IMR-90 (cell line): Measurements from ENCODE around the gene CCDC85B. TPM values are rescaled to one million over a fixed set of nuclear protein-coding genes. Genes with fewer than 3 reads are reported as not detected.
A peak's percentile ranks its signal among the peaks of the same experiment; 100 is the strongest.

Experiments used
- ATAC-seq: fragments of 200-7000 bp; cut with Tn5 transposase; 2 replicates; pipeline ENCODE4 v1.9.1; 2020; ENCODE audit warnings: low read depth, mild to moderate bottlenecking, moderate library complexity
- BruUV-seq: library from RNA; stranded (reverse); fragments of 400-500 nt; replicated peaks from 2 replicates; lab custom pipeline; 2021; lab: Mats Ljungman, UMichigan
- CTCF ChIA-PET: fragments of 300-600 bp; formaldehyde crosslinking; extraction: SDS; loops from one replicate; lab custom pipeline; 2021; ENCODE audit warnings: antibody characterized with exemption; lab: Yijun Ruan, JAX
- POLR2A ChIA-PET: fragments of 300-600 bp; sonication (Branson Sonifier 250); formaldehyde crosslinking; loops from one replicate; lab custom pipeline; 2022; ENCODE audit warnings: antibody characterized with exemption; ENCODE audit not compliant: unreplicated experiment; lab: Charles Lee
- DNase-seq: peaks from one replicate; pipeline ENCODE4 v3.0.0; 2013
- H2AFZ ChIP-seq: replicated peaks from 2 replicates; pipeline ENCODE3; 2013; ENCODE audit warnings: low read length, mild to moderate bottlenecking; ENCODE audit not compliant: poor library complexity
- H2AK5ac ChIP-seq: 2 replicates; pipeline ENCODE4 v1.6.1; 2013; ENCODE audit warnings: low read depth, low read length, inconsistent platforms
- H2AK9ac ChIP-seq: replicated peaks from 2 replicates; pipeline ENCODE3; 2013; ENCODE audit warnings: mild to moderate bottlenecking, low read depth, low read length, moderate library complexity; ENCODE audit not compliant: poor library complexity
- H2BK120ac ChIP-seq: 2 replicates; pipeline ENCODE4 v1.6.1; 2013; ENCODE audit warnings: low read depth, low read length, inconsistent platforms
- H2BK15ac ChIP-seq: 3 replicates; pipeline ENCODE4 v1.6.1; 2013; ENCODE audit warnings: low read depth, low read length, inconsistent platforms
- H2BK20ac ChIP-seq: 2 replicates; pipeline ENCODE4 v1.6.1; 2013; ENCODE audit warnings: low read depth, mild to moderate bottlenecking, inconsistent platforms, low read length, moderate library complexity
- H2BK5ac ChIP-seq: 2 replicates; pipeline ENCODE4 v1.6.1; 2013; ENCODE audit warnings: mild to moderate bottlenecking, low read depth, low read length, inconsistent platforms; ENCODE audit not compliant: poor library complexity, severe bottlenecking
- H3K14ac ChIP-seq: replicated peaks from 2 replicates; pipeline ENCODE4 v1.6.1; 2013; ENCODE audit warnings: low read depth, low read length, inconsistent platforms
- H3K18ac ChIP-seq: 2 replicates; pipeline ENCODE4 v1.6.1; 2013; ENCODE audit warnings: low read depth, low read length, control low read depth
- H3K23ac ChIP-seq: 2 replicates; pipeline ENCODE4 v1.6.1; 2013; ENCODE audit warnings: low read depth, low read length, inconsistent platforms
- H3K27ac ChIP-seq: 2 replicates; pipeline ENCODE4 v1.5.1; 2013; ENCODE audit warnings: mild to moderate bottlenecking, control low read depth, low read length; ENCODE audit not compliant: insufficient read depth
- H3K27me3 ChIP-seq: 2 replicates; pipeline ENCODE4 v1.6.1; 2013; ENCODE audit warnings: low read length; ENCODE audit not compliant: control insufficient read depth, insufficient read depth
- H3K36me3 ChIP-seq: 2 replicates; pipeline ENCODE4 v1.6.1; 2013; ENCODE audit warnings: low read length, mixed read lengths; ENCODE audit not compliant: control insufficient read depth, insufficient read depth
- H3K4ac ChIP-seq: 2 replicates; pipeline ENCODE4 v1.6.1; 2013; ENCODE audit warnings: low read depth, low read length, inconsistent platforms
- H3K4me1 ChIP-seq: 2 replicates; pipeline ENCODE4 v1.6.1; 2013; ENCODE audit warnings: low read length, mixed read lengths; ENCODE audit not compliant: control insufficient read depth, insufficient read depth
- H3K4me2 ChIP-seq: 2 replicates; pipeline ENCODE4 v1.6.1; 2013; ENCODE audit warnings: low read depth, mild to moderate bottlenecking, control low read depth, low read length, moderate library complexity
- H3K4me3 ChIP-seq: 2 replicates; pipeline ENCODE4 v1.5.1; 2013; ENCODE audit warnings: low read depth, mild to moderate bottlenecking, control low read depth, low read length, moderate library complexity; ENCODE audit not compliant: insufficient read depth
- H3K56ac ChIP-seq: 2 replicates; pipeline ENCODE4 v1.6.1; 2013; ENCODE audit warnings: low read length, inconsistent platforms; ENCODE audit not compliant: insufficient read depth; ENCODE audit errors: extremely low read depth
- H3K79me1 ChIP-seq, 2 experiments: 2 replicates each; pipeline ENCODE4 v1.6.1; 2013; ENCODE audit warnings: low read length in 2 of 2, inconsistent platforms in 1 of 2, low read depth in 1 of 2
- H3K9ac ChIP-seq: 2 replicates; pipeline ENCODE4 v1.6.1; 2013; ENCODE audit warnings: low read depth, low read length, control low read depth
- H3K9me1 ChIP-seq: 2 replicates; pipeline ENCODE4 v1.6.1; 2013; ENCODE audit warnings: low read length, inconsistent platforms; ENCODE audit not compliant: insufficient read depth
- H3K9me3 ChIP-seq: 2 replicates; pipeline ENCODE4 v1.6.1; 2013; ENCODE audit warnings: low read length; ENCODE audit not compliant: control insufficient read depth, insufficient read depth
- H4K20me1 ChIP-seq: 2 replicates; pipeline ENCODE4 v1.6.1; 2013; ENCODE audit warnings: low read length, inconsistent platforms; ENCODE audit not compliant: insufficient read depth
- H4K5ac ChIP-seq: 2 replicates; pipeline ENCODE4 v1.6.1; 2013; ENCODE audit warnings: mild to moderate bottlenecking, low read depth, low read length, control low read depth
- H4K8ac ChIP-seq, 2 experiments: 2 replicates each; pipeline ENCODE4 v1.6.1; 2013; ENCODE audit warnings: low read depth in 2 of 2, low read length in 2 of 2, control low read depth in 1 of 2, inconsistent platforms in 1 of 2
- H4K91ac ChIP-seq: 2 replicates; pipeline ENCODE4 v1.6.1; 2013; ENCODE audit warnings: low read depth, low read length, inconsistent platforms; ENCODE audit not compliant: insufficient read depth
- BHLHE40 ChIP-seq: fragments of 150-350 bp; IDR thresholded peaks from 2 replicates; pipeline ENCODE4 v1.6.1; 2016; ENCODE audit warnings: mild to moderate bottlenecking, low read depth, low read length
- CEBPB ChIP-seq: IDR thresholded peaks from 2 replicates; pipeline ENCODE4 v1.6.1; 2012; ENCODE audit warnings: low read depth, low read length, improper control_type of control experiment
- CHD1 ChIP-seq: IDR thresholded peaks from 2 replicates; pipeline ENCODE4 v1.6.1; 2012; ENCODE audit warnings: low read depth, low read length, improper control_type of control experiment
- ELK1 ChIP-seq: fragments of 150-350 bp; IDR thresholded peaks from 2 replicates; pipeline ENCODE4 v1.6.1; 2016; ENCODE audit warnings: low read depth, mild to moderate bottlenecking, low read length, moderate library complexity, borderline replicate concordance
- FOS ChIP-seq: fragments of 150-350 bp; IDR thresholded peaks from 2 replicates; pipeline ENCODE4 v1.6.1; 2016; ENCODE audit warnings: low read depth, low read length
- MAFK ChIP-seq: IDR thresholded peaks from 2 replicates; pipeline ENCODE4 v1.6.1; 2012; ENCODE audit warnings: low read depth, low read length, improper control_type of control experiment
- MAZ ChIP-seq: IDR thresholded peaks from 2 replicates; pipeline ENCODE4 v1.6.1; 2012; ENCODE audit warnings: low read depth, mild to moderate bottlenecking, low read length, improper control_type of control experiment, moderate library complexity, borderline replicate concordance
- MXI1 ChIP-seq: IDR thresholded peaks from 2 replicates; pipeline ENCODE4 v1.6.1; 2012; ENCODE audit warnings: low read depth, mild to moderate bottlenecking, low read length, moderate library complexity, borderline replicate concordance
- NFE2L2 ChIP-seq: fragments of 150-350 bp; IDR thresholded peaks from 2 replicates; pipeline ENCODE4 v1.6.1; 2016; ENCODE audit warnings: low read depth, mild to moderate bottlenecking, low read length
- POLR2A ChIP-seq: IDR thresholded peaks from 2 replicates; pipeline ENCODE4 v1.6.1; 2012; ENCODE audit warnings: mild to moderate bottlenecking, low read depth, low read length
- RAD21 ChIP-seq: IDR thresholded peaks from 2 replicates; pipeline ENCODE4 v1.6.1; 2012; ENCODE audit warnings: low read length, improper control_type of control experiment
- RCOR1 ChIP-seq: IDR thresholded peaks from 2 replicates; pipeline ENCODE4 v1.6.1; 2012; ENCODE audit warnings: mild to moderate bottlenecking, low read length, improper control_type of control experiment; ENCODE audit not compliant: insufficient replicate concordance
- USF2 ChIP-seq: fragments of 150-350 bp; IDR thresholded peaks from 2 replicates; pipeline ENCODE4 v1.6.1; 2017; ENCODE audit warnings: mild to moderate bottlenecking, antibody characterized with exemption, low read length, low read depth
- WGBS, 2 experiments: methylation state at CpG; one replicate each; pipeline versions ENCODE4 v1.1.5 to v1.1.7; 2013; ENCODE audit warnings: missing lambda C conversion rate in 2 of 2; ENCODE audit not compliant: insufficient read length in 1 of 2; ENCODE audit errors: extremely low coverage in 2 of 2; 5-methylcytosine and 5-hydroxymethylcytosine counted together
- dilution Hi-C: fragments of 300-500 bp; cut with HindIII; formaldehyde crosslinking; loops from one replicate; pipeline ENCODE4 v1.14.3; 2018; ENCODE audit warnings: low sequenced_read_pairs; ENCODE audit not compliant: unreplicated experiment
- in situ Hi-C: fragments of 300-500 bp; cut with MboI; formaldehyde crosslinking; loops from 3 replicates; pipeline ENCODE4 v1.14.3; 2019; ENCODE audit warnings: low sequenced_read_pairs, inconsistent platforms, mixed read lengths
- intact Hi-C: fragments of 100-400 bp; cut with micrococcal nuclease; formaldehyde crosslinking; loops from 2 replicates; pipeline ENCODE4 v1.10.0; 2022
- polyA plus RNA-seq, 3 experiments: library from polyadenylated mRNA; depleted of rRNA; stranded (reverse); fragments of >200 nt; gene quantifications; 2 replicates each; pipeline ENCODE4 v1.2.3, GENCODE V29; 2012; ENCODE audit warnings: low replicate concordance in 1 of 3
- total RNA-seq: library from RNA; depleted of rRNA; stranded (reverse); fragments of >200 nt; gene quantifications from 2 replicates; pipeline ENCODE4 v1.2.3, GENCODE V29; 2012

The CCDC85B gene
- total and polyA plus RNA-seq, 2 of the 4 experiments (the other 2 are of a cell fraction): 17.6 to 35.4 TPM

- TF ChIP-seq USF2 (peak; percentile 91), FOS (no peak), POLR2A (no peak)
These were observed 33.6 kb upstream of the CCDC85B start (continued) for GRCh38 chr11:65856689-65857499.

GRCh38 chr11:65857500-65857852 lies 33.0 kb upstream of the CCDC85B start:
- WGBS, 2 experiments: 0% methylated on average over 14 of the region's 49 CpGs; no CpG with 5 or more reads in 1 of the 2 experiments
- Histone ChIP-seq H3K4me3 (peak overlapping the region; percentile 89), H2BK20ac (no peak overlapping the region), H3K4me2 (peak overlapping the region; percentile 57), H3K9me1 (peaks cover 29% of the 10 kb centered on the region), H3K9me3 (no peaks in the 10 kb centered on the region), H3K27ac (peak overlapping the region; percentile 93), H3K4ac (peak overlapping the region; percentile 89), H4K8ac (peak overlapping the region in 1 of 2 experiments; percentile 46; a peak in 1 of 4 replicates), H3K23ac (0 out of 2 replicates have a peak overlapping the region, but pooled peaks have one; percentile 41), H3K4me1 (peaks cover 11% of the 10 kb centered on the region), H2AK9ac (peak overlapping the region; percentile 100), H4K5ac (peak overlapping the region; percentile 45), H3K14ac (peak overlapping the region; percentile 93), H2BK120ac (no peak overlapping the region), H3K18ac (peak overlapping the region; percentile 19; the same call in 1 of the 2 replicates), H4K20me1 (peaks cover 58% of the 10 kb centered on the region), H4K91ac (peak overlapping the region; percentile 80; the same call in 1 of the 2 replicates), H2BK15ac (no peak overlapping the region), H2BK5ac (peak overlapping the region; percentile 81), H3K36me3 (peaks cover 50% of the 10 kb centered on the region), H2AFZ (peak overlapping the region; percentile 51), H2AK5ac (peak overlapping the region; percentile 81; the same call in 1 of the 2 replicates), H3K27me3 (no peaks in the 10 kb centered on the region), H3K9ac (peak overlapping the region; percentile 77), H3K79me1 (peaks cover 25 to 70% of the 10 kb centered on the region in 2 experiments), H3K56ac (peak overlapping the region; percentile 29)
- CTCF ChIA-PET: interaction anchor here (1.0 kb wide), 1 partner anchor 40 kb away, joined by 3 read pairs; no protein-coding TSS in a partner anchor
- POLR2A ChIA-PET: interaction anchor here (1.0 kb wide), 1 partner anchor 9 kb away, joined by 3 read pairs; no protein-coding TSS in a partner anchor
- intact Hi-C loops (loop anchor here (1.0 kb wide), 1 partner anchor 31 kb away; the partner anchor contains the start of gene FIBP), dilution Hi-C loops (no loop called here), in situ Hi-C loops (no loop called here)
- ATAC-seq: no peak
- DNase-seq: no peak
- BruUV-seq: no TSS peak
- TF ChIP-seq MXI1 (no peak), RCOR1 (no peak), POLR2A (no peak), BHLHE40 (no peak), ELK1 (no peak), NFE2L2 (no peak), MAFK (no peak), RAD21 (no peak), CHD1 (no peak), USF2 (no peak), MAZ (no peak), CEBPB (no peak)
